Glutamatergic neuron (in vitro differentiated cells): ENCODE results near the gene TMEM109. TPM values are rescaled to one million over a fixed set of nuclear protein-coding genes. Genes with fewer than 3 reads are reported as not detected.

ENCODE experiments used
- DNase-seq: peaks from one replicate; pipeline ENCODE4 v3.0.0; 2022
- H3K27ac Mint-ChIP-seq: one replicate; pipeline ENCODE4 v1.8.0; 2020; ENCODE audit warnings: mild to moderate bottlenecking, mixed read lengths, inconsistent platforms; ENCODE audit not compliant: unreplicated experiment
- H3K27me3 Mint-ChIP-seq: one replicate; pipeline ENCODE4 v1.8.0; 2020; ENCODE audit warnings: mild to moderate bottlenecking, moderate library complexity, mixed read lengths, inconsistent platforms; ENCODE audit not compliant: unreplicated experiment
- H3K36me3 Mint-ChIP-seq: one replicate; pipeline ENCODE4 v1.8.0; 2020; ENCODE audit warnings: mild to moderate bottlenecking, mixed read lengths, inconsistent platforms; ENCODE audit not compliant: unreplicated experiment
- H3K4me1 Mint-ChIP-seq: one replicate; pipeline ENCODE4 v1.8.0; 2020; ENCODE audit warnings: mild to moderate bottlenecking, low read depth, mixed read lengths, inconsistent platforms; ENCODE audit not compliant: unreplicated experiment
- H3K4me3 Mint-ChIP-seq: one replicate; pipeline ENCODE4 v1.8.0; 2020; ENCODE audit warnings: mild to moderate bottlenecking, mixed read lengths, inconsistent platforms; ENCODE audit not compliant: unreplicated experiment
- H3K9me3 Mint-ChIP-seq: one replicate; pipeline ENCODE4 v1.8.0; 2020; ENCODE audit warnings: mild to moderate bottlenecking, moderate library complexity, mixed read lengths, inconsistent platforms; ENCODE audit not compliant: unreplicated experiment
- CTCF ChIP-seq: fragments of 200-600 bp; sonication (generic); IDR thresholded peaks from one replicate; pipeline ENCODE4 v1.5.0; 2021; ENCODE audit not compliant: partially characterized antibody, unreplicated experiment
- total RNA-seq: library from RNA; stranded (reverse); fragmentation: NEBNext Ultra II Directional; extraction: Animal tissue kit (Norgen Biotek cat#: 25700); gene quantifications from one replicate; pipeline ENCODE4 v1.2.1, GENCODE V29; 2021; ENCODE audit not compliant: unreplicated experiment

TMEM109 gene
- total RNA-seq, 1 donor from 2014 or later: 4.0 TPM

GRCh38 chr11:60950933-60951605, 37.1 kb downstream of the TMEM109 start:
- Mint-ChIP-seq H3K36me3 (no peaks in the 10 kb centered on the region), H3K9me3 (peaks cover 19% of the 10 kb centered on the region), H3K4me3 (no peak overlapping the region), H3K27me3 (peaks cover 11% of the 10 kb centered on the region), H3K4me1 (peaks cover 22% of the 10 kb centered on the region), H3K27ac (no peak overlapping the region)
- no peak for DNase-seq
- no peak for TF ChIP-seq CTCF

DNA sequence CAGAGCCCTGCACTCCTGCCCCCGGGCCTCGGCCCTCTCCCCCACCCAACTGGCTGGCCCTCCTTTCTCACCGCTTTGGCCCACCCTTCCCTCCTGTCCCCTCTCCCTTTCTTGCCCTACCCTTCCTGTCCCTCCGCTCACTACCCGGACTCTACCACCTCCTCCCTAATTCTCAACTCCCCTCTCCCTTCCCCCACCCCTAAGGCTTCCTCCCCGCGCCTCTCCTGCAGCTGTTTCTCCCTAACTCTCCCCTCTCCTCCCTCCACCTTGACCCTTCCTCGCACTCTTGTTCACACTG, 37.6 kb downstream of the TMEM109 start:
- no peak for TF ChIP-seq CTCF
- peaks cover 17% of the 10 kb centered on the region for H3K4me1 Mint-ChIP-seq
- no peak overlapping the region for H3K4me3 Mint-ChIP-seq
- H3K9me3 Mint-ChIP-seq: peaks cover 16% of the 10 kb centered on the region
- H3K27ac Mint-ChIP-seq: no peak overlapping the region
- no peaks in the 10 kb centered on the region for H3K36me3 Mint-ChIP-seq
- H3K27me3 Mint-ChIP-seq: peaks cover 11% of the 10 kb centered on the region
- no peak for DNase-seq

- H3K4me3 Mint-ChIP-seq: peak within 1 kb of the TSS; percentile 40
- peaks cover 14% of the 10 kb centered on the region for H3K27me3 Mint-ChIP-seq
- TF ChIP-seq CTCF: no peak
- no peak within 1 kb of the TSS for H3K27ac Mint-ChIP-seq
- peaks cover 13% of the 10 kb centered on the region for H3K9me3 Mint-ChIP-seq
- no peaks in the 10 kb centered on the region for H3K36me3 Mint-ChIP-seq
- no peak for DNase-seq
- H3K4me1 Mint-ChIP-seq: peaks cover 13% of the 10 kb centered on the region
Observed at GRCh38 chr11:60951904-60952741, 38.2 kb downstream of the TMEM109 start, which contains the start of gene SLC15A3. TSS of gene SLC15A3 (minus strand) at chr11:60952176. CDS start at chr11:60951551, 625 bp downstream.

DNA sequence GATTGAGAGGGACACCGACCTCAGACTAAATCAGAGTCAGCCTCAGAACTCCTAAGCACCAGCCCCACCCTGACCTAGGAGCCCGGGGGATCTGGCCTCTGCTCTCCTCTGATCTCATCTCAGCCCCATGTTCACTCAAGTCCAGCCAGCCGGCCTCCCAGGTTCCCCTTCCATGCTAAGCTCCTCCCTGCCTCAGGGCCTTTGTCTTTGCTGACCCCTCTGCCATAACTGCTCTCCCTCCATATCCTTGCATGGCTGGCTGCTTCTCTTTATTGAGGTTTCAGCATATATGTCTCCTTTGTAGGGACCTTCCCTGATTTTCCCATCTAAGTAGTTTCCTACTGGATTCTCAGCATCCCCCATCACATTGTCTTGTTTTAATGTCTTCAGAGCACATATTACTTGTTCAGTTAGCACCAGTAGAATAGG, 38.8 kb downstream of the TMEM109 start:
- DNase-seq: no peak
- Mint-ChIP-seq H3K4me1 (peaks cover 10% of the 10 kb centered on the region), H3K27ac (no peak overlapping the region), H3K9me3 (peaks cover 10% of the 10 kb centered on the region), H3K27me3 (peaks cover 14% of the 10 kb centered on the region), H3K36me3 (no peaks in the 10 kb centered on the region), H3K4me3 (no peak overlapping the region)
- TF ChIP-seq CTCF: no peak

DNA sequence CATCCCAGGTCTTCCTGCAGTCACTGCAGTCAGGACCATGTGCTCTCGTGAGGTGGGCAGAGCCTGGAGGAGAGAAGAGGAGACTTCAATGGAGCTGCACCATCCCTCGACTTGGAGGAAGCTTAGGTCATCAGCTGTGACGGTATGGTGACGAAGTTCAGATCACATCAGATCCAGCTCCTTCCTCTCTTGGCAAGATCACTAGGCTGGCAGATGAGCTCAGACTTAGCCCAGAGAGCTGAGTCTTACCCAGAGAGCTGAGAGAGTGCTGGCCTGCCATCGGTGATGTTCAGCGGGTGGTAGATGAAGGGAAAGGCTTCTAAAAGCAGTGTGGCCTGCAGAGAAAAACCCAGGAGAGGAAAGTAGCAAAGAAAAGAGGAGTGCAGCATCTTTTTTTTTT, 39.8 kb downstream of the TMEM109 start:
- TF ChIP-seq CTCF: no peak
- Mint-ChIP-seq H3K36me3 (no peaks in the 10 kb centered on the region), H3K4me3 (no peak overlapping the region), H3K27ac (no peak overlapping the region), H3K4me1 (peaks cover under 1% of the 10 kb centered on the region), H3K27me3 (peaks cover 14% of the 10 kb centered on the region), H3K9me3 (peaks cover 6% of the 10 kb centered on the region)
- DNase-seq: no peak
